ENCODE results near the gene VEGFB. TPM values are rescaled to one million over a fixed set of nuclear protein-coding genes. Genes with fewer than 3 reads are reported as not detected.

Gene VEGFB, protein sequence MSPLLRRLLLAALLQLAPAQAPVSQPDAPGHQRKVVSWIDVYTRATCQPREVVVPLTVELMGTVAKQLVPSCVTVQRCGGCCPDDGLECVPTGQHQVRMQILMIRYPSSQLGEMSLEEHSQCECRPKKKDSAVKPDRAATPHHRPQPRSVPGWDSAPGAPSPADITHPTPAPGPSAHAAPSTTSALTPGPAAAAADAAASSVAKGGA
- total RNA-seq (2022; extraction: Qiagen RNA extraction) = 37.8 to 48.7 TPM (median 47.0 TPM) in 5 replicates

DNA sequence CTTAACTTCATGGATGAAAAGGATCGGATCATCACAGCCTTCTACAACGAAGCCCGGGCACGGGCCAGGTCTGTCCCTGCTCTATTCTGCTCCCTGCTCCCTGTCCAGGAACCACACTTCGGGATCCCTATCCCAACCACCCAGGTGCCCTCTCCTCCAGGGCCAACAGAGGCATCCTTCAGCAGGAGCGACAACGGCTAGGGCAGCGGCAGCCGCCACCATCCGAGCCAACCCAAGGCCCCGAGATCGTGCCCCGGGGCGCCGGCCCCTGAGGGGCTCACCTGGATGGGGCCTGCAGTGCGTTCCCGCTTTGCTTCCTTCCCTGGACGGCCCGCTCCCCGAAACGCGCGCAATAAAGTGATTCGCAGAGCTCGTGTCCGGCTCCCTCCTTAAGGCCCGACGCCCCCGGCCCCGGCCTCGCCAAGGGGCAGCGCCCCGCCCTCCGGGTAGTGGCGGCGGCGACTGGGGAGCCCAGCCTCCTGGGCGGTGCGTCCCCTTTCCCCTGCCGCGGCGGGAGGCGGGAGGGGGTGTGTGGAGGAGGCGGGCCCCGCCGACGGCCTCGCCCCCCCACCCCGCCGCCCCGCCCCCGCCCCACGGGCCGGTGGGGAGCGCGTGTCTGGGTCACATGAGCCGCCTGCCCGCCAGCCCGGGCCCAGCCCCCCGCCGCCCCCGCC lies at the start of gene VEGFB:
Gene VEGFB (plus strand): TSS at position 672 of the 674 bp plus-strand sequence. CDS start 250 bp downstream, outside the sequence.

DNA sequence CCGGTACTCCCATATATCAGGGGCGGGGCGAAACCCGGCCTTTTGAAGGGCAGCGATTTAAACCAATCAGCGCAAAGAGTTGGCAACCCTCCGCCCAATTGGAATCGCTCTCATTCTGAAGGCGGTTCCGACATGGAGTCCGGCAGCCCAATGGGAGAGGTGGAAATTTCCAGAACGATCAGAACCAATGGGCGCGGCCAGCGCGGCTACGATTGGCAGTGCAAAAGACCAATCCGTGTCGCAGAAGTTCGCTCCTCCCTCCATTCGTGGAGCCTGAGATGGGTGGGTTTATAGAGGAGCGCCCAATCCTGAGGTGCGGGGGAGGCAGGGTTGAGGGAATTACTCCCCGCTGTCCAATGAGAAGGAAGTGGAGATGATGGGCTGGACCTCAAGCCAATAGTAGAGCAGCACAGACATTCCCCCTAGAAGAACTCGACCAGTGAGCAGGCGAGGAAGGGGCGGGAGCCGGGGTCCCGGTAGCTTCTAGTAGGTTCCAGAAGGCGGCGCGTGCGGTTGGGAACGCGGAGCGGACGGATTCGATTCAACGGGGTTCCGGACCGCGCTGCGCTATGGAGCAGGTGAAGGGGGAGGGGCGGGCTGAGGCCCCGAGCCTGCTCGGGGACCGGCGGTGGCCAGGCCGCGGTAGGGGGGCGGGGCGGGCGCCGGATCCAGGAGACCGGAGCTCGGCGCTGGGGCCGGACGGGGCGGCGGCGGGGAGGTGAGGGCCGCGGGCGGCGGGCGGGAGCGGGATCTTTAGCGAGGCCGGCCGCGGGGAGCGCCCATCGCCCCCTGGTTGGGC lies 48.5 kb upstream of the VEGFB start, which contains the start of gene STIP1:
Gene STIP1 (plus strand): TSS at position 479 of the 799 bp plus-strand sequence. CDS start 91 bp downstream, at position 570.

DNA sequence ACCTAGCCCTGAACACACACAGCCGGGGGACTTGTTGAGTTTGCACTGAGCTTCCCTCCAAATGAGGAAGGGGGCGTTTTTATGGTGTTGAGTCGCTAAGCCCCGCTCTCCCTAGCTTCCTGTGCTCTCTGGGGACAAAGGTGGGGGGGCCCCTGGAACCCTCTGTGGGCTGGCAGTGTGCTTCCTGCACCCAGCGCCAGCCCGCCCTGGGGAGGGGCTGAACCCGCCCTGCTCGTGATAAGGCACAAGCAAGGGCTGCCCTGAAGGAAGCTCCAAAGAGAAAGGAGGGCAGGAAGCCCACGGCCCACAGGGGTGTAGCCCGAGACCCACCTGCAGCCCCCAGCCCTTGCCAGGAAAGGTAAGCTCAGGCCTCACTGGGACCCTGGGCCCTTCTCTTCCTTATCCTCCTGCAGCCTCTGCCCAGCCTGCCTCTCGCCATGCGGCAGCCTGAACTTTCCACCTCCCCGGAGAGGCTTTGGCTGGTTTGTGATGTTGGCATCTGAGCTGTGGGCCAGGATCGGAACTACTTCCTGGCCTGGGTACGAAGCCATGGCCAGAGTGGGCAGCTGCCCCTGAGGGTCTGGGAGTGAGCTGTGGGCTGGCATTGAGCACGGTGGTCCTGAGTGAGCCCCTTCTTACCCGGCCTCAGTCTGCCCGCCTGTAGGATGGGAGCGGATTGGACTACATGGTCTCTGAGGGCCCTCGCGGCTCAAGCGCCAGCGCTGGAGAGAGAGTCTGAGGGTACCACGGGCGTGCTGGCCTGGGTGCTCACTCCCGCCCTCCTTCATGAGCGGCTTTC lies 27.7 kb upstream of the VEGFB start, which contains the start of gene FERMT3:
Gene FERMT3 (plus strand): TSS at position 265 of the 799 bp plus-strand sequence. CDS start 644 bp downstream, outside the sequence.

DNA sequence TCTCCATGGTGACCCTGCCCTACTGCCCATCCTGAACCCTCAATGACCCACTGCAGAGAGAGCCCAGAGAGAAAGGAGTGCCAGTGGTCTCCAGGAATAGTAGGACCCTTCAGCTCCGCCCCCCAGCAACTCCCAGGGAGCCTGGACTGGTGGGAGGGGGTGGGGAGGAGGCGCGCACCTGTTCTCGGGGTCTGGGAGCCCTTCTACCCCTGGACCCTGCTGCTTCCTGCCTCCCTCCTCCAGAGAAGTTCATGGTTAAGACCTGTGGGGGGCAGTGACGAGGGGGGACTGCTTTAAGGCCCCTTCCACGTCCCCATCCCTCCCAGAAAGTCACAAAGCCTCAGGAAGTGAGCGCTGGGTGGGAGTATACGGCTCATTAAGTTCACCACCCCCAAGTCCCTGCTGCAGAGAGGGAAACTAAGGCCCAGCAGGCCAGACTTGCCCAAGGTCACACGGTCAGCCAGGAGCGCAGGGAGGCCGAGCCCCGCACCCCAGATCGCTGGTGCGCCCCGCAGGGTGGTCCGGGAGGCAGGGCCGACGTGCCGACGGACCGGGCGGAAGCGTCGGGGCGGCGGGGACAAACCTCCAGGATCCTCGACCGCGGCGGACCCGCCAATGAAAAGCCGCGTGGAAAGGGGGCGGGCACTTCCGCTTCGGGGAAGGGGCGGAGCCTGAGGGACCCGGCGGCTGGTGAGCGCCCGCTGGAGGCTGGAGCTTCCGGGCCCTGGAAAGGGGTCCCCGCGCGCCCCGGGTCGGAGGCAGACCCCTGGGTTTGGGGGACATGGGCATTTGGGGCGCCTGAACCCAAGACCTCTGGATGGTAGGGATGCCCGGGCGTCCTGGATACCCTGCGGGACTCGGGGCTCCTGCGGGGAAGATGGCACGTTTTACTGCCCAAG lies 8.5 kb upstream of the VEGFB start, which contains the start of the genes NUDT22 and TRPT1:
Gene NUDT22 (plus strand): TSS at position 667 of the 899 bp plus-strand sequence. CDS start 379 bp downstream, outside the sequence.
Gene TRPT1 (minus strand): TSS at position 579 of the 899 bp plus-strand sequence. CDS start 326 bp downstream, at position 253.

DNA sequence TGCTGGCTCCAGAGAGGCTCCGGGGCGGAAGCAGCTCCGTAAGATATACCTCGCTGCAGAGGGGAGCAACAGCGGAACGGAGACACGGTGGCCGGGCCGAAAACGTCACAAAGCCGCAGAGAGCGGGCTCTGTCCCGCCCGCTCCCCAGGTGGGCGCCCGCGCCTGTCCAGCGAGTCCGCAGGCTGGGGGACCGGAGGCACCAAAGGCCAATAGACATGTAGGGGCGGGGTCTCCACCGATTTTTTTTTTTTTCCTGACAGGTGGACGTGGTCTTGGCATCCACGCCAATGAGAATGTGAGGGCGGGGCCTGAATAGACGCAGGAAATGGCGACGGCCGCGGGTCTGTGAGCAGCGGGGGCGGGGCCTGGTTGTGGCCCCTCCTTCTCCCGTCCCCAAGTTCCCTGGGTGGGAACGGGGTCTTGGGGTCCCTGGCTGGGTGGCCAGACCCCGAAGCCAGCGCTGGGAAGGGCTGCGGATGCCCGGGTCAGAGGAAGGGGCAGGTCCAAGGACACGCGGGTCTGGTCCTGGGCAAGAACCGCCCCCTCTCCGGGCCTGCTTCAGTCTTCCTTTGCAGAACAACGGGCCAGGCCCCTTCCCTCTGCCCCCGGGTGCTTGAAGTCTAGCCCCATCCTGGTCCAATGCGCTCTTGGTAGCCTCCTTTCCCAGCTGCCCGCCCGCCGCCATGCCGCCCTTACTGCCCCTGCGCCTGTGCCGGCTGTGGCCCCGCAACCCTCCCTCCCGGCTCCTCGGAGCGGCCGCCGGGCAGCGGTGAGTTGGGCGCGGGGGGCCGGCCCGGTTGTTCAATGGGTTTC lies 4.0 kb upstream of the VEGFB start, which contains the start of gene DNAJC4:
Gene DNAJC4 (plus strand): TSS at position 378 of the 814 bp plus-strand sequence. CDS start 307 bp downstream, at position 685.

DNA sequence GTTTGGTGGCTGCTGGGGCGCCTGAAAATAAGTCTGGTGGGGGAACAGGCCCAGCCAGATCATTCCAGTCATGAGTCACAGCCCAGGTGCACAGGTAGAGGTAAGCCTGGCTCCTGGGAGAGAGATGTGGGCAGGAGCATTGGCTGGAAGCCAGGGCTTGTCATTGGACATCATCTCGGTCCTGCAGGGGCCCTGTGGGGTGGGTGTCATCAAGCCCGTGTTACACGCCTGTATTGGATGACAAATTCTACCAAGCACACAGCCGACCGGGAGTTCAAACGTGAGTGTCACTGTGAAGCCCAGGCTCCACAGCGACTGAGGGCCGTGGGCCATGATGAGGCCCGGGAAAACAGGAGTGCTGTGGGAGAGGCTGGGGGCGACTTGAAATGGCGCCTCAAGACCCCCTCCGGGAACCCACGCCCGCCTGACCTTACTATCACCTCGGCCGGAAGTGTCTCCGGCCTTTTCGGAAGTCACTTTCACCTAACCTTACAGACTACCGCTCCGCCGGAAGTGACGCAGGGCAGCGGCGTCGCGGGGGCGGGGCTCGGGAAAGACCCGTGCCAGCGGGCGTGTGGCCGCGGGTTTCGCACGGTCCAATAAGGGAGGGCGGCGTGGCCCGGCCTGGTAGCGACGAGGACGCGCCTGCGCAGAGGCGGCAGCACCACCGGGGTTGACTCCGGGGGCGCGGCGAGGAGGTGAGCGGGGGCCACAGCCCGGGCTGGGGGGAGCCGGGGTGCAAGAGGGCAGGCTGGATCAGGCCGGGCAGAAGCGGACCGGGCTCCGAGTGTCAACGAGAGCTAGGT lies 6.3 kb downstream of the VEGFB start, which contains the start of gene FKBP2:
Gene FKBP2 (plus strand): TSS at position 661 of the 806 bp plus-strand sequence. CDS start 1,293 bp downstream, outside the sequence.

DNA sequence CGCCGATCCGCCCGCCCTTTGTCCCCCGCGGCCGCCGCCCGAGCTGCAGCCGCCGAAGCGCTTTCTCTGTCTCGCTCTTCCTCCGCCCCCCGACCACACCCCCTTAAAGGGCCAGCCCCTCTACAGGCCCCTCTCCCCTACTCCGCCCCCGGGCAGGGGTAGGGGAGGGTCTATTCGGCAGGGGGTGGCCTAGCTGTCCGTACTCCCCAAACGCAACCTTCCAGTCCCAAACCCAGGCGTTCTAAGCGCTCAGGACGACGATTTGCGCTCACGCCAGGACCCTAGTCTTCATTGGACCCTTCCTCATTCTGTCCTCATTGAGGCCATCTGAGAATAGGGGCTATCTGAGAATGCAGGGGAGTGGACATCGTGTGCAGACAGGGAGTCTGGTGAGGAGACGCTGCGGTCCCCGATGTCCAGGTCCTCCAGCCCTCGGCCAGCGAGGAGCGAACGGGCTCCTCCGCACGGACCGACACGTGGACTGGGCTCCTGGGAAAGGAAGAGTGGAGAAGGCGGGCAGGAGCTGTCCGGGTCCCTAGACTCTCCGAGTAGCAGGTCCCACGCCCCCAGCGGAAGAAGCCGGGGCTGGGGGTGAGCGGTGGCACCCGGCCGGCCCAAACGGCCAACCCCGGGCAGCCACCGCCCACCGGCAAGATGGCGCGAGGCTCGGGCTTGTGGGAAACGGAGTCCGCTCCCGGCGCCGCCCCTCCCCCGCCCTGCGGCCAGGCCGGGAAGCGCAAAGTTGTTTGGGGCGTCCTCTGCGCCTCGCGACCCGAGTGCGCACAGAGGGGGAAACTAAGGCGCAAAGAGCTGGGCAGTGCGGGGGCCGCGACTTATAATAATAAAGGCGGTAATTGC lies 12.7 kb downstream of the VEGFB start, which contains the start of gene PPP1R14B:
Gene PPP1R14B (minus strand): TSS at position 73 of the 858 bp plus-strand sequence. CDS start 270 bp downstream, outside the sequence.

DNA sequence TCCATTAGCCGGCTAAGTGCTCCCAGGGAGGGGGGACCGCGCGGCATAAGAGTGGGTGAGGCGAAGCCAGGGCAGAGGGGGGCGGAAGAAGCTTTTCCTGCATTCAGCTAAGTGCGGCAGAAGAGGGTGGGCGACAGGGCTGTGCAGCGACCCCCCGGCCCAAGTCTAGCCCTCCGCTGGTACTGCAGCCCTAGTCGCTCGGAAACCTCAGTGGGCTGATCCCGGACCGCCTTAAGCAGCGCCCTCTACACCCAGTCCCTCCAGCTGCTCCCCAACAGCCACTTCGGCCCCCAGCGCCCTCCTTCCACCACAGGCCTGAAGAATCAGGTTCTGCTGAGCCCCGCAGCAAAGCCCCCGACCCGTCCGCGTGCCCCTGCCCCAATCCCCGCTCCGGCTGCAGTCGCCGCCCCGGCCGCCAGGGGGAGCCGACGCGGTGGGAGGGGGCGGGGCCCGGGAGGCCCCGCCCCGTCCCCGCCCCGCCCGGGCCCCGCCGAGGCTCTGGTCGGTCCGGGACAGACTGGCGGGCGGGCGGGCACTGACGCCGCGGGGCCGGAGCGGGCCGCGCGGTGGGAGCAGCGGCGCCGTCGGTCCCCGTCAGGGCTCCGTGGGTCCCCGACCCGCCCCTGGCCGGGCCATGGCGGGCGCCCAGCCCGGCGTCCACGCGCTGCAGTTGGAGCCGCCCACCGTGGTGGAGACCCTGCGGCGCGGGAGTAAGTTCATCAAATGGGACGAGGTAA lies 16.8 kb downstream of the VEGFB start, which contains the start of gene PLCB3:
Gene PLCB3 (plus strand): TSS at position 515 of the 737 bp plus-strand sequence. CDS start 120 bp downstream, at position 635.

DNA sequence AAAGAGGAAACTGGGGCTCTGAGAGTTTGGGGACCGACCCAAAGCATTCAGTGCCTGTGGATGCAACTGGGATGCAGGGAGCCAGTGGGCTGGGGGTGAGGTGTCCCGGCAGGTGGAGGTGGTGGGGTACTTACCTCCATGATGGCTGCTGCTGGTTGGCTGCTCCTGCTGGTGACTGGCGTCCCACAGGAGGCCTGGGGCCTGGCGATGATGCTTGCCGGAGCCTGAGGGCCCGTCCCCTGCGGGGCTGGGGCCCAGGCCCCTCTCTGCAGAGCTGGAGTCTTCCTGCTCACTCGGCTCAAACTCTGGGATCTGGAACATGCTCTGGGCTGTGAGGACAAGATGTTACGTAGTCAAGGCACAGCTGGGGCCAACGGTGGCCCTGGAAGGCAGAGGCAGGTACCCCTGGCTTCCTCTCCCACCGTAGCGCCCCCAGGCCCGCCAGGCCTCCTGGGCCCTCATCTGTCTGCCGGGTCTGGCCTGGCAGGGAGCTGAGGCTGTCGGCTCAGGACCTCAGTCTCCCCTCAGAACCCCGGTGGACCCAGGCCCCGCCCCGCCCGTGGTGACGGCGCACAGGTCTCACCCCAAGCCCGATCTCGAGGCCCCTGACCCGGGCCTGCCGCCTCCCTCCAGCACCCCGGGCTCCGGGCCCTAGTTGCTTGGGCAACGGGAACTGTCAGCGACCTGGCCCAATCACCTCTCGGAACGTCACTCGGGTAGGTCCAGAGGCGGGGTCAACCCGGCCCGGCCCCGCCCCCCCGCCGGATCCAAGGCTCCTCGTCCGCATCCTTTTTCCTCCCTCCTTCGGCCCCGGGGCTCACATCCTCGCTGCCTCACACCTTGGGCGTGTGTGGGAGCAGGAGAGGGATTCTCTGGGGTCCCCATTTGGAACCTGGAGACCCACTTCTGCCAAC lies 49.9 kb downstream of the VEGFB start, which contains the start of gene BAD:
Gene BAD (minus strand): TSS at position 618 of the 914 bp plus-strand sequence. CDS start 297 bp downstream, at position 321.

DNA sequence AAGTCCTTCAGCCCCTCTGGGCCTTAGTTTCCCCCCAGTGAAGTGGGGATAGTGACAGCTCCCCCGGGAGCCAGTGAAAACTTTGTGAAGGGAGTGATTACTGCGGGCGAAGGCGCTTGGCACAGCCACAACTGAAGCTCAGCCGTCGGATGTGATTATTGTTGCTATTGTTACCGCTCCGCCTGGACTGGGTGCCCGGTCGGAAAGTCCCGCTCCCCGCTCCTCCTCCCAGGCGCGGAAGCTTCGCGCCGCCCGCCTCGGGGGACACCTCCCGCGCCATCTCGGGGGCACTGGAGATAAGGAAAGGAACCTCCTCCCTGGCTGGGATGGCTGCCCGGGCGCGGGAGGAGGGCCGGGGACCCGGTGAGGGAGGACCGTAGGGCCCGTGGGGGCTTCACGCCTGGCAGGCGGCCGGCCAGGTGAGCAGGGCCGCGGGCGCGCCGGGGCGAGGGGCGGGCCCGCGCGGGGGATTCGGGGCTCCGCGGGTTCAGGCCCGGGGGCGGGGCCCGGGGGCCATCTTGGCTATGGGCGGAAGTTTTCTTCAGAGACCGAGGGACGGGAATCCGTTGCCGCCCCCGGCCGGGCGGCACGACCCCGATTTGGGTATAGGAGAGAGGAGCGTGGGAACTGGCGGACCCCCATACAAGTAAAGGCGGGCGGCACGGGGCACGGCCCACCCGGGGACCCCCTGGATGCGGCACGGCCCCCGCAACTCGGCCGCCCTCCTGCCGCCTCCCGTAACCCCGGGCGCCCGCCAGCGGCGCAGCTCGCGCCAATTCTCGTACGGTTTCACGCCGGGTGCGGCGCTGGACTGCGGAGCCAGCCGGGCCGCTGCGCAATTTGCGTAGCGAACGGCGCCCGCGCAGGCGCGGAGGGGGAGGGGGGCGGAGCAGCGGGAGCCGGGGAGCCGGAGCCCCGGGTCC lies 50.8 kb downstream of the VEGFB start, which contains the start of gene GPR137:
Gene GPR137 (plus strand): TSS at position 887 of the 923 bp plus-strand sequence. CDS start 677 bp downstream, outside the sequence.

